K562 (cell line): Measurements from ENCODE around the gene METAP1D. TPM values are rescaled to one million over a fixed set of nuclear protein-coding genes. Genes with fewer than 3 reads are reported as not detected.

Experiments used
- DIDO1 ChIP-seq: fragments of 450-650 bp; IDR thresholded peaks from 2 replicates; pipeline ENCODE4 v1.6.1; 2016; ENCODE audit warnings: low read depth, missing biosample characterization, missing genetic modification characterization
- MAZ ChIP-seq, 2 experiments: fragments of 450-650 bp in 1 of 2; sonication (generic) in 1 of 2; formaldehyde crosslinking; IDR thresholded peaks in 1 of 2; conservative IDR thresholded peaks in 1 of 2; 2 replicates each; pipeline versions ENCODE4 v1.4.0 to v1.5.0; 2020; ENCODE audit warnings: mild to moderate bottlenecking in 1 of 2, missing genetic modification reagents in 1 of 2
- MCM5 ChIP-seq: fragments of 450-650 bp; IDR thresholded peaks from 2 replicates; pipeline ENCODE4 v1.6.1; 2016; ENCODE audit warnings: low read depth
- PHTF2 ChIP-seq: fragments of 250-450 bp; sonication (Bioruptor Pico); IDR thresholded peaks from 2 replicates; pipeline ENCODE4 v1.5.0; 2021; ENCODE audit warnings: mild to moderate bottlenecking
- RB1 ChIP-seq: fragments of 450-650 bp; IDR thresholded peaks from 2 replicates; pipeline ENCODE4 v1.6.1; 2017; ENCODE audit warnings: low read depth, mild to moderate bottlenecking
- SMARCA5 ChIP-seq: fragments of 450-650 bp; IDR thresholded peaks from 2 replicates; pipeline ENCODE4 v1.6.1; 2016
- TEAD2 ChIP-seq: fragments of 450-650 bp; IDR thresholded peaks from 2 replicates; pipeline ENCODE4 v1.6.1; 2016; ENCODE audit warnings: missing genetic modification characterization, control low read depth, missing compliant biosample characterization
- THRAP3 ChIP-seq: fragments of 450-650 bp; IDR thresholded peaks from 2 replicates; pipeline ENCODE4 v1.6.1; 2016; ENCODE audit warnings: mild to moderate bottlenecking, inconsistent platforms, borderline replicate concordance
- ZNF561 ChIP-seq: fragments of 450-650 bp; formaldehyde crosslinking; conservative IDR thresholded peaks from 2 replicates; pipeline ENCODE4 v1.4.0; 2020; ENCODE audit warnings: mild to moderate bottlenecking, moderate library complexity
- ZNF699 ChIP-seq: fragments of 250-450 bp; sonication (Bioruptor Pico); IDR thresholded peaks from 2 replicates; pipeline ENCODE4 v1.8.0; 2021; ENCODE audit warnings: mild to moderate bottlenecking, moderate library complexity; ENCODE audit not compliant: insufficient replicate concordance
- polyA plus RNA-seq, 8 experiments: library from polyadenylated mRNA; depleted of rRNA in 4 of 8; stranded (reverse) in 5 of 8; unstranded in 3 of 8; fragments of >200 nt; fragmentation: Nextera tagmentation in 2 of 8; fragmentation: Illumina TruSeq in 1 of 8; extraction: Ambion mirVana in 2 of 8; extraction: Trizol in 1 of 8; gene quantifications; 2 replicates each; pipeline versions ENCODE4 v1.2.1 to v1.2.3, GENCODE V29; 2011 to 2014; ENCODE audit warnings: inconsistent platforms in 1 of 8, missing spikeins in 1 of 8
- total RNA-seq, 7 experiments: library from RNA; depleted of rRNA in 6 of 7; stranded (reverse); fragments of >200 nt in 6 of 7; fragmentation: Illumina TruSeq in 2 of 7; extraction: Trizol in 2 of 7; gene quantifications; 2 replicates each; pipeline versions ENCODE4 v1.2.1 to v1.2.3, GENCODE V29; 2011 to 2021; ENCODE audit warnings: low replicate concordance in 1 of 7
- TF ChIP-seq, protein P1 (sequence below): fragments of 250-450 bp; sonication (Bioruptor Pico); IDR thresholded peaks from 2 replicates; pipeline ENCODE4 v1.5.1; 2021; ENCODE audit warnings: mild to moderate bottlenecking
- TF ChIP-seq, protein P2 (sequence below): fragments of 200-600 bp; sonication (generic); IDR thresholded peaks from one replicate; pipeline ENCODE4 v1.6.1; 2012; ENCODE audit warnings: mild to moderate bottlenecking, low read depth, low read length, inconsistent platforms
- TF ChIP-seq, protein P3 (sequence below): fragments of 450-650 bp; formaldehyde crosslinking; IDR thresholded peaks from 2 replicates; pipeline ENCODE4 v1.4.0; 2020; ENCODE audit warnings: mild to moderate bottlenecking, mixed read lengths

The METAP1D gene
- total and polyA plus RNA-seq, 9 of the 15 experiments (the other 6 are each of a cell fraction or from before 2014, with no cell fraction given) = 8.0 to 23.4 (median 15.7) TPM

DNA sequence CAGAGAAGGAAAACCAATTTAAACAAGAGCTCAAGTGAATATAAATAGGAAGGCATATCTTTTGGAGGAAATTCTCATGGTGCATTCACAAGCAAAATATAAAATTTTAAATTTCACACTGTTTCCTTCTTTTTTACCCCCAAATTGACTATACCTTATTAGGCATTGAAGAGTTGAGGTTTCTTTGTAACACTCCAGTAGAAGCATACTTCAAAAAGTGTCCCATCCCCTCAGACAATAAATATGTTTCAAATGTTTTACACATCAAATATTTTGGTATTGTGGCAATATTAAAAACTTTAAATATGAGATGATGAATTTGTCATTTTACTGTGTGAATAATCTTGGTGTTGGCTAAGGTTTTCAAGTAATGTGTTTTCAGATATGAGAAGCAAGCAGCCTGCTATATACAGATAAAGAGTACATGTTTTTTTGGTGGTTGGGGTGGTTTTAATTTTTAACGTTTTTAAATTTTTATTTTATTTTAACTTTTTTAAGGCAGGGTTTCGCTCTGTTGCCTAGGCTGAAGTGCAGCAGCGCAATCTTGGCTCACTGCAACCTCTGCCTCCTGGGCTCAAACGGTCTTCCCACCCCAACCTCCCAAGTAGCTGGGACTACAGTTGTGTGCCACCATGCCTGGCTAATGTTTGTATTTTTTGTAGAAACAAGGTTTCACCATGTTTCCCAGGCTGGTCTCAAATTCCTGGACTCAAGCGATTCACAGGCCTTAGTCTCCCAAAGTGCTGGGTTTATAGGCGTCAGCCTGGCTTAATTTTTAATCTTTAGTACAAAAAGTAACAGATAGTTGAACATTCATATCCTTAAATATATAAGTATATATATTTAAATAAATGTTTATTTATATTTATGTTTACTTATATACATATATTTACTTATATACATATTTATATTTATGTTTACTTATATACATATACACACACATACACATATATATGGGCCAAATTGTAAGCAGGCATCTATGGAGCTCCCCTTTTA lies 49.1 kb downstream of the METAP1D start (continued):
- TF ChIP-seq SMARCA5 = no peak
- no peak for TF ChIP-seq RB1
- TF ChIP-seq ZNF699 = no peak
- no peak for TF ChIP-seq ZNF561 (CRISPR knock-in tag)
- no peak for TF ChIP-seq MAZ (CRISPR knock-in tag; conservative IDR thresholded peaks at IDR 0.05 in 1 of 2, IDR thresholded peaks at IDR 0.05 in 1 of 2)
- TF ChIP-seq, protein P1, sequence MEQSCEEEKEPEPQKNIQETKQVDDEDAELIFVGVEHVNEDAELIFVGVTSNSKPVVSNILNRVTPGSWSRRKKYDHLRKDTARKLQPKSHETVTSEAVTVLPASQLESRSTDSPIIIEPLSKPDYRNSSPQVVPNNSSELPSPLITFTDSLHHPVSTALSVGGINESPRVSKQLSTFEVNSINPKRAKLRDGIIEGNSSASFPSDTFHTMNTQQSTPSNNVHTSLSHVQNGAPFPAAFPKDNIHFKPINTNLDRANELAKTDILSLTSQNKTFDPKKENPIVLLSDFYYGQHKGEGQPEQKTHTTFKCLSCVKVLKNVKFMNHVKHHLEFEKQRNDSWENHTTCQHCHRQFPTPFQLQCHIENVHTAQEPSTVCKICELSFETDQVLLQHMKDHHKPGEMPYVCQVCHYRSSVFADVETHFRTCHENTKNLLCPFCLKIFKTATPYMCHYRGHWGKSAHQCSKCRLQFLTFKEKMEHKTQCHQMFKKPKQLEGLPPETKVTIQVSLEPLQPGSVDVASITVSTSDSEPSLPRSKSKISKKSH (CRISPR knock-in tag) = no peak
- TF ChIP-seq, protein P2, sequence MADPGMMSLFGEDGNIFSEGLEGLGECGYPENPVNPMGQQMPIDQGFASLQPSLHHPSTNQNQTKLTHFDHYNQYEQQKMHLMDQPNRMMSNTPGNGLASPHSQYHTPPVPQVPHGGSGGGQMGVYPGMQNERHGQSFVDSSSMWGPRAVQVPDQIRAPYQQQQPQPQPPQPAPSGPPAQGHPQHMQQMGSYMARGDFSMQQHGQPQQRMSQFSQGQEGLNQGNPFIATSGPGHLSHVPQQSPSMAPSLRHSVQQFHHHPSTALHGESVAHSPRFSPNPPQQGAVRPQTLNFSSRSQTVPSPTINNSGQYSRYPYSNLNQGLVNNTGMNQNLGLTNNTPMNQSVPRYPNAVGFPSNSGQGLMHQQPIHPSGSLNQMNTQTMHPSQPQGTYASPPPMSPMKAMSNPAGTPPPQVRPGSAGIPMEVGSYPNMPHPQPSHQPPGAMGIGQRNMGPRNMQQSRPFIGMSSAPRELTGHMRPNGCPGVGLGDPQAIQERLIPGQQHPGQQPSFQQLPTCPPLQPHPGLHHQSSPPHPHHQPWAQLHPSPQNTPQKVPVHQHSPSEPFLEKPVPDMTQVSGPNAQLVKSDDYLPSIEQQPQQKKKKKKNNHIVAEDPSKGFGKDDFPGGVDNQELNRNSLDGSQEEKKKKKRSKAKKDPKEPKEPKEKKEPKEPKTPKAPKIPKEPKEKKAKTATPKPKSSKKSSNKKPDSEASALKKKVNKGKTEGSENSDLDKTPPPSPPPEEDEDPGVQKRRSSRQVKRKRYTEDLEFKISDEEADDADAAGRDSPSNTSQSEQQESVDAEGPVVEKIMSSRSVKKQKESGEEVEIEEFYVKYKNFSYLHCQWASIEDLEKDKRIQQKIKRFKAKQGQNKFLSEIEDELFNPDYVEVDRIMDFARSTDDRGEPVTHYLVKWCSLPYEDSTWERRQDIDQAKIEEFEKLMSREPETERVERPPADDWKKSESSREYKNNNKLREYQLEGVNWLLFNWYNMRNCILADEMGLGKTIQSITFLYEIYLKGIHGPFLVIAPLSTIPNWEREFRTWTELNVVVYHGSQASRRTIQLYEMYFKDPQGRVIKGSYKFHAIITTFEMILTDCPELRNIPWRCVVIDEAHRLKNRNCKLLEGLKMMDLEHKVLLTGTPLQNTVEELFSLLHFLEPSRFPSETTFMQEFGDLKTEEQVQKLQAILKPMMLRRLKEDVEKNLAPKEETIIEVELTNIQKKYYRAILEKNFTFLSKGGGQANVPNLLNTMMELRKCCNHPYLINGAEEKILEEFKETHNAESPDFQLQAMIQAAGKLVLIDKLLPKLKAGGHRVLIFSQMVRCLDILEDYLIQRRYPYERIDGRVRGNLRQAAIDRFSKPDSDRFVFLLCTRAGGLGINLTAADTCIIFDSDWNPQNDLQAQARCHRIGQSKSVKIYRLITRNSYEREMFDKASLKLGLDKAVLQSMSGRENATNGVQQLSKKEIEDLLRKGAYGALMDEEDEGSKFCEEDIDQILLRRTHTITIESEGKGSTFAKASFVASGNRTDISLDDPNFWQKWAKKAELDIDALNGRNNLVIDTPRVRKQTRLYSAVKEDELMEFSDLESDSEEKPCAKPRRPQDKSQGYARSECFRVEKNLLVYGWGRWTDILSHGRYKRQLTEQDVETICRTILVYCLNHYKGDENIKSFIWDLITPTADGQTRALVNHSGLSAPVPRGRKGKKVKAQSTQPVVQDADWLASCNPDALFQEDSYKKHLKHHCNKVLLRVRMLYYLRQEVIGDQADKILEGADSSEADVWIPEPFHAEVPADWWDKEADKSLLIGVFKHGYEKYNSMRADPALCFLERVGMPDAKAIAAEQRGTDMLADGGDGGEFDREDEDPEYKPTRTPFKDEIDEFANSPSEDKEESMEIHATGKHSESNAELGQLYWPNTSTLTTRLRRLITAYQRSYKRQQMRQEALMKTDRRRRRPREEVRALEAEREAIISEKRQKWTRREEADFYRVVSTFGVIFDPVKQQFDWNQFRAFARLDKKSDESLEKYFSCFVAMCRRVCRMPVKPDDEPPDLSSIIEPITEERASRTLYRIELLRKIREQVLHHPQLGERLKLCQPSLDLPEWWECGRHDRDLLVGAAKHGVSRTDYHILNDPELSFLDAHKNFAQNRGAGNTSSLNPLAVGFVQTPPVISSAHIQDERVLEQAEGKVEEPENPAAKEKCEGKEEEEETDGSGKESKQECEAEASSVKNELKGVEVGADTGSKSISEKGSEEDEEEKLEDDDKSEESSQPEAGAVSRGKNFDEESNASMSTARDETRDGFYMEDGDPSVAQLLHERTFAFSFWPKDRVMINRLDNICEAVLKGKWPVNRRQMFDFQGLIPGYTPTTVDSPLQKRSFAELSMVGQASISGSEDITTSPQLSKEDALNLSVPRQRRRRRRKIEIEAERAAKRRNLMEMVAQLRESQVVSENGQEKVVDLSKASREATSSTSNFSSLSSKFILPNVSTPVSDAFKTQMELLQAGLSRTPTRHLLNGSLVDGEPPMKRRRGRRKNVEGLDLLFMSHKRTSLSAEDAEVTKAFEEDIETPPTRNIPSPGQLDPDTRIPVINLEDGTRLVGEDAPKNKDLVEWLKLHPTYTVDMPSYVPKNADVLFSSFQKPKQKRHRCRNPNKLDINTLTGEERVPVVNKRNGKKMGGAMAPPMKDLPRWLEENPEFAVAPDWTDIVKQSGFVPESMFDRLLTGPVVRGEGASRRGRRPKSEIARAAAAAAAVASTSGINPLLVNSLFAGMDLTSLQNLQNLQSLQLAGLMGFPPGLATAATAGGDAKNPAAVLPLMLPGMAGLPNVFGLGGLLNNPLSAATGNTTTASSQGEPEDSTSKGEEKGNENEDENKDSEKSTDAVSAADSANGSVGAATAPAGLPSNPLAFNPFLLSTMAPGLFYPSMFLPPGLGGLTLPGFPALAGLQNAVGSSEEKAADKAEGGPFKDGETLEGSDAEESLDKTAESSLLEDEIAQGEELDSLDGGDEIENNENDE = no peak
- no peak for TF ChIP-seq TEAD2 (tag)
- no peak for TF ChIP-seq DIDO1
- no peak for TF ChIP-seq PHTF2
- no peak for TF ChIP-seq THRAP3
- no peak for TF ChIP-seq MCM5
- TF ChIP-seq, protein P3, sequence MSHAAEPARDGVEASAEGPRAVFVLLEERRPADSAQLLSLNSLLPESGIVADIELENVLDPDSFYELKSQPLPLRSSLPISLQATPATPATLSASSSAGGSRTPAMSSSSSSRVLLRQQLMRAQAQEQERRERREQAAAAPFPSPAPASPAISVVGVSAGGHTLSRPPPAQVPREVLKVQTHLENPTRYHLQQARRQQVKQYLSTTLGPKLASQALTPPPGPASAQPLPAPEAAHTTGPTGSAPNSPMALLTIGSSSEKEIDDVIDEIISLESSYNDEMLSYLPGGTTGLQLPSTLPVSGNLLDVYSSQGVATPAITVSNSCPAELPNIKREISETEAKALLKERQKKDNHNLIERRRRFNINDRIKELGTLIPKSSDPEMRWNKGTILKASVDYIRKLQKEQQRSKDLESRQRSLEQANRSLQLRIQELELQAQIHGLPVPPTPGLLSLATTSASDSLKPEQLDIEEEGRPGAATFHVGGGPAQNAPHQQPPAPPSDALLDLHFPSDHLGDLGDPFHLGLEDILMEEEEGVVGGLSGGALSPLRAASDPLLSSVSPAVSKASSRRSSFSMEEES = no peak
